MM.1S (cell line): ENCODE results near the gene NAALADL2.

ENCODE experiments used
- CTCF ChIP-seq: fragments of 300-600 bp; sonication (generic); IDR thresholded peaks from 2 replicates; pipeline ENCODE4 v1.5.1; 2016; ENCODE audit warnings: antibody characterized with exemption, low read length, mixed read lengths
- EZH2 ChIP-seq: fragments of 300-600 bp; sonication (generic); optimal IDR thresholded peaks from 2 replicates; pipeline ENCODE3; 2017; ENCODE audit warnings: low read depth, mild to moderate bottlenecking, antibody characterized with exemption, low read length, mixed read lengths
- EZH2phosphoT487 ChIP-seq: fragments of 300-600 bp; sonication (generic); IDR thresholded peaks from 2 replicates; pipeline ENCODE4 v1.6.1; 2018; ENCODE audit warnings: antibody characterized with exemption, low read length

GRCh38 chr3:175792245-175792644 lies 933.1 kb downstream of the NAALADL2 start:
- TF ChIP-seq CTCF (no peak), EZH2 (no peak), EZH2phosphoT487 (no peak)
